HG03571 (cell line): ENCODE measurements around the gene FADD.
"Not testable (repeated sequence)": the region's sequence is repeated elsewhere in the genome, so short reads cannot be mapped to it uniquely, and the experiment has no call there.

Experiments
- ATAC-seq: cut with Tn5 transposase; IDR thresholded peaks from one replicate; pipeline ENCODE4 v1.9.1; 2021; ENCODE audit not compliant: unreplicated experiment

FADD gene

DNA sequence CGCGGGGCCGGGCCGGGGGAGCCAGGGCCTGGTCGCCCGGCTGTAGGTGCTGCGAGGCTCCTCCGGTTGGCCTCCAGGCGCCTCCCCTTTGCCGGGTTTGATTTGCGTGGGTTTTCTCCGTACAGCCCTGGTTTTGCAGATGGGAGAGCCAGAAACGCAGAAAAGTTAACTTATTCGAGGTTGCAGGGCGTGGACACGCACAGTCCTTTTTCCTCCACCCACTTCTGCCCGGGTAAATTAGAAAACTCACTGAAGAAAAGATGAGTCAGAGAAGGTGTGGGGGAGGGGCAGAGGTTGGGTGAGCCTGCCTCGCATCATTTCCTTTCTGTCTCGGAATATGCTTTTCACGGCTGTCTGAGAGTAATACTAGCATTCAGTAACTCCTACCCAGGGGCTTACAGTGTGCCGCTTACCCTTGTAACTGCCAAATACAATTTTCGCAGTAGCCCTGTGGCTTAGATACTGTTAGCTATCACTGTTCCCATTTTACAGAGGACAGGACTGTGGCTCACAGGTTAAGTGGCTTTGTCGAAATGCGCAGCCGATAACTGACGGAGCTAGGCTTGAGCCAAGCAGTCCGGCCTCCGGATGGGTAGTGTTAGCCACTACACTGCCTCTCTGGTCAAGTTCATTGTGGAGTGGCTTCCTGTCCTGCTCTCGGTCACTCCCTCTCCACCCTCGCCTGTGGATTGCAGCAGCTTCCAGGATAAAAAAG, 812 bp downstream of the FADD start:
- no peak for ATAC-seq

DNA sequence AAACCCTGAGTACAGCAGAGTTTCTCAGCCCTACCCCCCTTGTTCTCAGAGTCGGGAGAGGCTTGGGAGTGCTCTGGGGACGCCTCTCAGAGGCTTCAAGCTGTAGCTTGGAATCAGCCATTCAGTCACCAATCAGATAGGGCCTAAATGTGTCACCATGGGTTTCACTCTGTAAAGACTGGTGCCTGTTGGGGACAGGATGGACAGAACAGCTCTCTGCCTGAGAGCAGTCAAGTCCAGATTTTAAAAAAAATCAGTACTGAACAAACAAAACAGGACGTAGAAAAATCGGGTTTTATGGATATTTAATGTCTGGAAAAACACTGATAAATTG, 1.3 kb downstream of the FADD start:
- no peak for ATAC-seq

DNA sequence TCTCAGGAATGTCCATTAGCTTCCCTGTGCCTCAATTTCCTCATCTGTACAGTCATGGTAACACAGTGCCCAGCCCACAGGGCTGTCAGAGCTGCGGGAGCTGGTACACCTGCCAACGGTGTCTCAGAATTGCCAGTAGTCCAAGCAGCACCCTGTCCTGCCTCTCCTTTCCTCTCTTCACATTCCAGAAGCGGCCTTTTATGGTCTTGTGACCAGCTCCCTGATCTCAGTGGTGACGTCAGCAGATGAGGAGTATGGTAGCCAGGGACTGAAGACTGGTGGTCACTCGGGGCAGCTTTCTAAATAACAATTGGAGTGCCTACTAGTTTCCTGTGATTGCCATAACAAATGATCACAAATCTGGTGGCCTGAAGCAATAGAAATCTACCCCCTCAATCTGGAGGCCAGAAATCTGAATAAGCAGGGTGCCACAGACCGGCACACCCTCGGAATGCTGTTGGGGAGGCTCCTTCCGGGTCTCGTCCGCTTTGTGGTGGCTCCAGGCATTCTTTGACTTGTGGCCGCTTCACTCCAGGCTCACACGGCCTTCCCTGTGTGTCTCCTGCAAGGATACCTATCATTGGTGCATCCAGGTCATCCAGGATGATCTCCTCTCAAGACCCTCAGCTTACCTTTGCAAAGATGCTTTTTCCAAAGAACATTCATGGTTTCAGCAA, 2.1 kb downstream of the FADD start:
- no peak for ATAC-seq

- ATAC-seq = no peak
Measured at GRCh38 chr11:70205766-70206165, 2.7 kb downstream of the FADD start.

GRCh38 chr11:70206226-70206981, 3.3 kb downstream of the FADD start:
- ATAC-seq = no peak

GRCh38 chr11:70206982-70207376, 3.9 kb downstream of the FADD start:
- no peak for ATAC-seq

- no peak for ATAC-seq
Measured at GRCh38 chr11:70207531-70208131, 4.5 kb downstream of the FADD start.

- ATAC-seq = no peak
Measured at GRCh38 chr11:70209391-70209912, 6.4 kb downstream of the FADD start.

DNA sequence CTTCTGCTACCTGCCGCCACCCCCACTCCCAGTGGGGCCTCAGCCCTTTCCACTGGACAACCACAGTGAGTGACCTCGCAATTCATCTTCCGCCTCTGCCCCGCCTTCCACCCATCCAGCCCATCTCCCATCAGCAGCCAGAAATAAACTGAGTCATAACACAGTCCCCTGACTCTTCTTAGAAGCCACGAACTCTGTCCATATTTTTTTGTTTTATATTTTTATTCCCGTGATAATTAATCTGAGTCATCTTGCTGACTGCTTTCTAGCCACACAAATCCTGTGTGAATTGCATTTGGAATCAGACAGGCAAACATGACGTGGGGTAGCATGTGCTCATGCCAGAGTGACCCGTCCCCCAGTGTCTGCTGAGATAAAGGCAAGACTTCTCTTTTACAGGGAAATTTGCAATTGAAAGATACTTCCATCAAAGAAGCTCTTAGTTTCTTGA, 7.0 kb downstream of the FADD start:
- no peak for ATAC-seq

DNA sequence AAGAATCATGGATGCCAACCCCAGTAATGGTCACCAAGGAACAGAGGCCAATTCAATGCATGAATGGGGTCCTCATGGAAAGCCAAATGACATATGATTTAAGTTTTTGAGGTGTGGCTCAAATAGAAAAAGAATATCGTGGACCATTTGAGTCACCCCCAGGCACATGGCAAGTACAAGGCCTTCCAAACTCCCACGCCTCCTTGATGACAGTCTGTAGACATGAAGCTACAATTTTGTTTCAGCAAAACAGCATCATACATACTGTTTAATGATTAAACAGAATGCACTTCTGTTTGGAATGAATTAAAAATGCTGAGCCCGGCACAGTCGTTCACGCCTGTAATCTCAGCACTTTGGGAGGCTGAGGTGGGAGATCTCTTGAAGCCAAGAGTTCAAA, 7.4 kb downstream of the FADD start:
- no peak for ATAC-seq

DNA sequence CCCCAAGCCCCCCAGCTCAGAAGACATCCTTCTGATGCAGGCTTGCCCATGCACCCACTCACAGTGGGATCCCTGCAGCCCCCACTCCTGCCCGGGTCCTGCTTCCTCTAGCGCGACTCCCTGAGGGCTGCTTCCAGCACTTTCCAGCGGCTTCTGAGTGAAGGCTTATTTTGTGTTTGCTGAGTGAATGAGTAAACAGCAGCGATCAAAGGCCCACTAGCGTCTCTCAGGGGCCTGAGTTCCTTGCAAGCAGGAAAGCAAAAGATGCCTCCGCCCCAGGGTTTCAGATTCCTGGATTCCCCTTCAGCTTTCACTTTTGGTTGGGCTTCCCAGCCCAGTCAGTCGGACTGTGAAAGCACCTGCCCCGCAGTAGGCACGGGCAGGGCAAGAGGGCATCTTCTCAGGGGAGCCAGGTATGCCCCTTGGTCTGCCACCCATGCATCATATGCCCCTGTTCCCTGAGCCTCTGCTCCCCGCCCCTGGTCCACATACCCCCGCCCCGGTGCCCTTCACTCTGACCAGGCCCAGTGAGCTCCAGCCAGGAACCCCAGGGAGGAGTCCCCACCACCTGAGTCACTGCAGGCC, 9.2 kb downstream of the FADD start:
- no peak for ATAC-seq

- not testable (repeated sequence) for ATAC-seq
Measured at GRCh38 chr11:70217388-70217787, 14.3 kb downstream of the FADD start.

GRCh38 chr11:70218076-70218475, 15.0 kb downstream of the FADD start:
- ATAC-seq = not testable (repeated sequence)

GRCh38 chr11:70220136-70220535, 17.0 kb downstream of the FADD start:
- no peak for ATAC-seq

- no peak for ATAC-seq
Measured at GRCh38 chr11:70220920-70221319, 17.8 kb downstream of the FADD start.

- ATAC-seq = no peak
Measured at GRCh38 chr11:70225681-70226177, 22.6 kb downstream of the FADD start.

GRCh38 chr11:70226183-70226582, 23.1 kb downstream of the FADD start:
- no peak for ATAC-seq

GRCh38 chr11:70226967-70227366, 23.9 kb downstream of the FADD start:
- ATAC-seq = no peak

DNA sequence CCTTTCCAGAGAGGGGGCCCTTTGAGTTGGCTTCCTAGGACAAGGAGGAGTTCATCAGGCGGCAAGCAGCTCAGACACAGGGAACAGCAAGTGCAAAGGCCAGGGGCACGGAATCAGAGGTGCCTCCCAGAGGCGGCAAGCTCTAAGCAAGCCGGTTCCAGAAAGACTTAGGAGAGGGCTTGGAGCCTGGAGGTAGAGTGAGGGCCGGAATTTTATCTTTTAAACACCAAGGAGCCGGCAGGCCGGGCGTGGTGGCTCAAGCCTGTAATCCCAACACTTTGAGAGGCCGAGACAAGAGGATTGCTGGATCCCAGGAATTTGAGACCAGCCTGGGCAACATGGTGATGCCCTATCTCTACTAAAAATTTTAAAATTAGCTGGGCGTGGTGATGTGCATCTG, 26.6 kb downstream of the FADD start:
- no peak for ATAC-seq

- ATAC-seq = no peak
Measured at GRCh38 chr11:70230151-70230839, 27.2 kb downstream of the FADD start.
